ENCODE results near the gene SSNA1. TPM values are rescaled to one million over a fixed set of nuclear protein-coding genes. Genes with fewer than 3 reads are reported as not detected.

The SSNA1 gene
- total RNA-seq, 4 donors from 2014 or later = 93.5 to 104 (median 99.8) TPM

DNA sequence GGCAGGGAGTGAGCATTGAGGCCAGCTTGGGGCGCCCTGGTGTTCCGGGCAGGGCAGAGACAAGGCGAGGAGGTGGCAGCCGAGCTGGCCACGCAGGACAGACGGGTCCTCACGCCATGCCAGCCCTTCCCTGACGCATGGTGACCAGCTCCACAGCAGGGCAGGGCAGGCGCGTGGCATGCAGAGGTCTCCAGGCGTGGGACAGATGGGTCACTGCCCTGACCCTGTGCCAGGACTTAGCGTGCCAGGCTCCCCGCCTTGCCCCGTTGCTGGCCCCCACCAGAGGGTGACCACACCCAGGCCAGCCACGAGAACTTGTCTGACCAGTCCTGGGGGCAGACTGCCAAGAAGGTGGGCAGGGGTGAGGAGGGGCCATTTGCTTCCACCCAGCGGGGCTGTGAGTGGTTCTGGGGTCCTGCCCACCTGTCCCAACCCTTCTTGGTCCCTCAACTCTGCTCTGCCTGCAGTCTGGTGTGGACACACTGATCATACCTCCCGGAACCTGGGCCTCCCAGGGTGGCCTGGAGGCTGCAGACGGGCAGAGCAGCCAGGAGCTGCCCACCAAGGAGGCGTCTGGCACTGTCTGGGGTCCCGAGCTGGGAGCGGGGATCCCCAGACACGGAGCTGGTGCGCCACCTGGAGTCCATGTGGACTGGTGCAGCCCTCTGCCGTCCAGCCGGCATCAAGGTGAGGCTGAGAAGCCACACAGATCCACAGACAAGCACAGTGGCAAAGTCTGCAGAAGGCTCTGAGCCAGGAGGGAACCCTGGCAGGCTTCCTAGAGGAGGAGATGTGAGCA lies 38.8 kb downstream of the SSNA1 start, which contains the start of gene RNF224:
TSS of gene RNF224 (plus strand) at position 449 of the 799 bp plus-strand sequence. CDS start 834 bp downstream, outside the sequence.
- Histone ChIP-seq H3K27ac (no peak within 1 kb of the TSS), H3K4me1 (peaks cover 13 to 47% (median 34%) of the 10 kb centered on the region in 4 donors), H3K9me3 (no peaks in the 10 kb centered on the region), H3K4me3 (no peak within 1 kb of the TSS), H3K27me3 (peaks cover 43% of the 10 kb centered on the region), H3K36me3 (no peaks in the 10 kb centered on the region)
- WGBS, 2 donors (ENCODE audit: low coverage in 1 of 2) = 33% methylated on average over 25 of the region's 25 CpGs; no CpG with 5 or more reads in 1 of the 2 donors
- intact Hi-C loops (cut with DNase I; ENCODE audit: low total_unique reads) = loop anchor here (5.0 kb wide), 1 partner anchor 100 kb away; no protein-coding TSS in a partner anchor
- no peak for TF ChIP-seq POLR2AphosphoS5 (IDR thresholded peaks at IDR 0.05)
- TF ChIP-seq, protein P1, sequence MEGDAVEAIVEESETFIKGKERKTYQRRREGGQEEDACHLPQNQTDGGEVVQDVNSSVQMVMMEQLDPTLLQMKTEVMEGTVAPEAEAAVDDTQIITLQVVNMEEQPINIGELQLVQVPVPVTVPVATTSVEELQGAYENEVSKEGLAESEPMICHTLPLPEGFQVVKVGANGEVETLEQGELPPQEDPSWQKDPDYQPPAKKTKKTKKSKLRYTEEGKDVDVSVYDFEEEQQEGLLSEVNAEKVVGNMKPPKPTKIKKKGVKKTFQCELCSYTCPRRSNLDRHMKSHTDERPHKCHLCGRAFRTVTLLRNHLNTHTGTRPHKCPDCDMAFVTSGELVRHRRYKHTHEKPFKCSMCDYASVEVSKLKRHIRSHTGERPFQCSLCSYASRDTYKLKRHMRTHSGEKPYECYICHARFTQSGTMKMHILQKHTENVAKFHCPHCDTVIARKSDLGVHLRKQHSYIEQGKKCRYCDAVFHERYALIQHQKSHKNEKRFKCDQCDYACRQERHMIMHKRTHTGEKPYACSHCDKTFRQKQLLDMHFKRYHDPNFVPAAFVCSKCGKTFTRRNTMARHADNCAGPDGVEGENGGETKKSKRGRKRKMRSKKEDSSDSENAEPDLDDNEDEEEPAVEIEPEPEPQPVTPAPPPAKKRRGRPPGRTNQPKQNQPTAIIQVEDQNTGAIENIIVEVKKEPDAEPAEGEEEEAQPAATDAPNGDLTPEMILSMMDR (IDR thresholded peaks at IDR 0.05) = peak; percentile 78 to 97 (median 89)
- peak; percentile 88 for DNase-seq
- in situ Hi-C loops (cut with MboI; ENCODE audit: low pct_ligation_motif_present in 1 of 4, low pct_unique_long_range_greater_than_20kb in 1 of 4, low sequenced_read_pairs in 3 of 4) = loop anchor here in 1 of 4 donors (10.0 kb wide), 1 partner anchor 102 kb away; no protein-coding TSS in a partner anchor

DNA sequence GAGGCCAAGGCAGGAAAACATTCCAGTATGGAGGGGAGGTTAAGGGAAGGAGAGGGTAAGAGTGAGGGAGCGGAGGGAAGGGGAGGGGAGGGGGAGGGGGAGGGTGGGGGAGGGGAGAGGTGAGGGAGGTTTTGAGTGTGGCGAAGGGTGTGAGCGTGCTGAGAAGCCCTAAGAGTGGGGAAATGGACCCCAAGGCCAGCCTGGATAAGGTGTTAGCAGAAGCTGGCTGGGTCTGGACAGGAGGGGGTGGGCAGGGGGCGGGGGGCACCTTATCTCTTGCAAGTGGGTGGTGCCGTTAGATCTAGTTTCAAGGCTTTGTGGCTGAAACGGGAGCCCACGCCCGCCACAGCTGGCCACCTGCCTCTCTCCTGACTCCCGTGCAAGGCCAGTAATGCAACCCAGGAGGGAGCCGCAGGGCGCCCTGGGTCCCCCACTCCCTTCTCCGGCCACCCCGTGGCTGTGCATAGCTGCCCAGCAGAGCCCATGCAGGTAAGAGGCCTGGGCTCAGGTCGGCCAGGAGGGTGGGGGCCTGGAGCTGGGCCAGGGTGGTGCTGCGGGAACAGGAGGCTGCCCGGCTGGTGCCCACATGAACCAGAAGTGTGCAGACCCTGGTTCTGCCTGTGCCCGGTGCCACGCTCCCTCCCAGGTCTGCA lies 39.5 kb downstream of the SSNA1 start:
- 18% methylated on average over 12 of the region's 18 CpGs; no CpG with 5 or more reads in 1 of the 2 donors for WGBS, 2 donors (ENCODE audit: low coverage in 1 of 2)
- peaks cover 13 to 42% (median 29%) of the 10 kb centered on the region in 4 donors for H3K4me1 ChIP-seq
- no peaks in the 10 kb centered on the region for H3K9me3 ChIP-seq
- peaks cover 51% of the 10 kb centered on the region for H3K27me3 ChIP-seq
- H3K36me3 ChIP-seq = no peaks in the 10 kb centered on the region
- intact Hi-C loops (cut with DNase I; ENCODE audit: low total_unique reads) = loop anchor here (5.0 kb wide), 1 partner anchor 101 kb away; no protein-coding TSS in a partner anchor
- DNase-seq = no peak
- H3K27ac ChIP-seq = no peak overlapping the region
- no peak overlapping the region for H3K4me3 ChIP-seq
- in situ Hi-C loops (cut with MboI; ENCODE audit: low pct_ligation_motif_present in 1 of 4, low pct_unique_long_range_greater_than_20kb in 1 of 4, low sequenced_read_pairs in 3 of 4) = loop anchor here in 1 of 4 donors (10.0 kb wide), 1 partner anchor 103 kb away; no protein-coding TSS in a partner anchor
- TF ChIP-seq, protein P1 (IDR thresholded peaks at IDR 0.05) = no peak
- no peak for TF ChIP-seq POLR2A (IDR thresholded peaks at IDR 0.05)

DNA sequence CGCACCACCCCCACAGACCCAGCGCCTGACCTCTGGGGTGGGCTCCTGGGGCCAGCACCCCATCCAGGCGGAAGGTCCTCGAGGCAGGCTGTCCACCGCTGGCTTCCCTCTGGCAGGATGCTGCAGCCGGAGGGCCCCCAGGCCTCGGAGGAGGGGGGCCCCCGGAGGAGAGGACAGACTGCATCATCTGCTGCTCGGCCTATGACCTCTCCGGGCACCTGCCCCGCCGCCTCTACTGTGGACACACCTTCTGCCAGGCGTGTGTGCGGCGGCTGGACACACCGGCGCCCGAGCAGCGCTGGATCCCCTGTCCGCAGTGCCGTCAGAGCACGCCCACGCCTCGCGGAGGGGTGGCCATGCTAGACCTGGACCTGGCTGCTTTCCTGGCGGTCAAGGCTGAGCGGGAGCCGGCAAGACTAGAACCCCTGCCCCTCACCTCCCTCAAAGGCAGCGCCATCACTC lies 40.1 kb downstream of the SSNA1 start:
- no peak overlapping the region for H3K27ac ChIP-seq
- H3K27me3 ChIP-seq = peaks cover 56% of the 10 kb centered on the region
- TF ChIP-seq, protein P1 (IDR thresholded peaks at IDR 0.05) = no peak
- TF ChIP-seq EP300 (IDR thresholded peaks at IDR 0.05; ENCODE audit: low read depth) = no peak
- TF ChIP-seq POLR2AphosphoS5 (IDR thresholded peaks at IDR 0.05) = no peak
- no peak for TF ChIP-seq POLR2A (IDR thresholded peaks at IDR 0.05)
- H3K4me3 ChIP-seq = no peak overlapping the region
- WGBS, 2 donors (ENCODE audit: low coverage in 1 of 2) = 44% methylated on average over 22 of the region's 29 CpGs; no CpG with 5 or more reads in 1 of the 2 donors
- in situ Hi-C loops (cut with MboI; ENCODE audit: low pct_ligation_motif_present in 1 of 4, low pct_unique_long_range_greater_than_20kb in 1 of 4, low sequenced_read_pairs in 3 of 4) (loop anchor here in 1 of 4 donors (10.0 kb wide), 1 partner anchor 104 kb away; no protein-coding TSS in a partner anchor), intact Hi-C loops (cut with DNase I; ENCODE audit: low total_unique reads) (loop anchor here (5.0 kb wide), 1 partner anchor 101 kb away; no protein-coding TSS in a partner anchor)
- H3K36me3 ChIP-seq = no peaks in the 10 kb centered on the region
- H3K4me1 ChIP-seq = peaks cover 13 to 46% (median 27%) of the 10 kb centered on the region in 4 donors
- DNase-seq = no peak
- no peaks in the 10 kb centered on the region for H3K9me3 ChIP-seq
